Liver (tissue), 9 donors: Measurements from ENCODE around the gene BEND7. TPM values are rescaled to one million over a fixed set of nuclear protein-coding genes. Genes with fewer than 3 reads are reported as not detected.

Source experiments
- DNase-seq: peaks from one replicate; pipeline ENCODE4 v3.0.0-alpha.2; 2017; ENCODE audit warnings: low spot score
- H3K27ac ChIP-seq, 2 donors: one replicate each; pipeline ENCODE4 v1.7.0; 2013; ENCODE audit warnings: inconsistent platforms in 2 of 2, low read length in 2 of 2, control low read depth in 1 of 2, low read depth in 1 of 2, mild to moderate bottlenecking in 1 of 2
- H3K27me3 ChIP-seq, 4 donors: one replicate each; pipeline versions ENCODE4 v1.6.1 to v1.7.0; 2013; ENCODE audit warnings: low read length in 3 of 4, inconsistent platforms in 1 of 4, mild to moderate bottlenecking in 1 of 4, moderate library complexity in 1 of 4; ENCODE audit not compliant: control insufficient read depth in 4 of 4, insufficient read depth in 4 of 4
- H3K36me3 ChIP-seq, 4 donors: one replicate each; pipeline versions ENCODE4 v1.6.1 to v1.7.0; 2013; ENCODE audit warnings: low read length in 3 of 4, mild to moderate bottlenecking in 3 of 4, low read depth in 1 of 4, moderate library complexity in 1 of 4; ENCODE audit not compliant: control insufficient read depth in 4 of 4, insufficient read depth in 3 of 4
- H3K4me1 ChIP-seq, 4 donors: one replicate each; pipeline versions ENCODE4 v1.6.1 to v1.7.0; 2013; ENCODE audit warnings: low read length in 3 of 4, mild to moderate bottlenecking in 3 of 4, moderate library complexity in 1 of 4; ENCODE audit not compliant: control insufficient read depth in 4 of 4, insufficient read depth in 4 of 4
- H3K4me3 ChIP-seq, 3 donors: one replicate each; pipeline versions ENCODE4 v1.6.1 to v1.7.0; 2013; ENCODE audit warnings: low read length in 3 of 3, control low read depth in 1 of 3, low read depth in 1 of 3, mild to moderate bottlenecking in 1 of 3
- H3K9ac ChIP-seq, 2 donors: one replicate each; pipeline ENCODE4 v1.7.0; 2013; ENCODE audit warnings: low read length in 2 of 2, mild to moderate bottlenecking in 2 of 2, moderate library complexity in 2 of 2, control low read depth in 1 of 2, low read depth in 1 of 2
- H3K9me3 ChIP-seq, 4 donors: one replicate each; pipeline versions ENCODE4 v1.6.1 to v1.7.0; 2013; ENCODE audit warnings: low read length in 3 of 4; ENCODE audit not compliant: control insufficient read depth in 4 of 4
- ATF3 ChIP-seq: IDR thresholded peaks from 2 replicates; pipeline ENCODE4 v1.6.1; 2016; ENCODE audit warnings: antibody characterized with exemption
- CTCF ChIP-seq: fragments of 150-350 bp; IDR thresholded peaks from 2 replicates; pipeline ENCODE4 v1.5.1; 2017; ENCODE audit warnings: improper control_type of control experiment, low read depth, low read length; ENCODE audit not compliant: missing input control
- EGR1 ChIP-seq, 2 donors: IDR thresholded peaks; 2 replicates each; pipeline ENCODE4 v1.6.1; 2016 to 2018; ENCODE audit warnings: antibody characterized with exemption in 2 of 2, low read depth in 2 of 2
- FOXA1 ChIP-seq: IDR thresholded peaks from 2 replicates; pipeline ENCODE4 v1.6.1; 2016; ENCODE audit warnings: antibody characterized with exemption
- FOXA2 ChIP-seq: IDR thresholded peaks from 2 replicates; pipeline ENCODE4 v1.6.1; 2016; ENCODE audit warnings: antibody characterized with exemption
- GABPA ChIP-seq, 2 donors: IDR thresholded peaks in 1 of 2; conservative IDR thresholded peaks in 1 of 2; 2 replicates each; pipeline ENCODE4 v1.6.1; 2016; ENCODE audit warnings: antibody characterized with exemption in 2 of 2, mild to moderate bottlenecking in 1 of 2, moderate library complexity in 1 of 2
- HNF4A ChIP-seq, 2 donors: conservative IDR thresholded peaks; 2 replicates each; pipeline ENCODE4 v1.6.1; 2016; ENCODE audit warnings: antibody characterized with exemption in 2 of 2, mild to moderate bottlenecking in 2 of 2
- HNF4G ChIP-seq: IDR thresholded peaks from 2 replicates; pipeline ENCODE4 v1.6.1; 2016; ENCODE audit warnings: antibody characterized with exemption
- JUND ChIP-seq, 2 donors: IDR thresholded peaks; 2 replicates each; pipeline ENCODE4 v1.6.1; 2016; ENCODE audit warnings: antibody characterized with exemption in 2 of 2
- MAX ChIP-seq: IDR thresholded peaks from 2 replicates; pipeline ENCODE4 v1.6.1; 2016; ENCODE audit warnings: antibody characterized with exemption
- NR2F2 ChIP-seq: IDR thresholded peaks from 2 replicates; pipeline ENCODE4 v1.6.1; 2016; ENCODE audit warnings: antibody characterized with exemption
- RAD21 ChIP-seq, 2 donors: IDR thresholded peaks; 2 replicates each; pipeline ENCODE4 v1.6.1; 2016; ENCODE audit warnings: antibody characterized with exemption in 2 of 2, mild to moderate bottlenecking in 2 of 2
- REST ChIP-seq: IDR thresholded peaks from 2 replicates; pipeline ENCODE4 v1.6.1; 2016; ENCODE audit warnings: antibody characterized with exemption, mild to moderate bottlenecking
- RXRA ChIP-seq, 2 donors: IDR thresholded peaks; 2 replicates each; pipeline ENCODE4 v1.6.1; 2017 to 2018; ENCODE audit warnings: antibody characterized with exemption in 2 of 2, mild to moderate bottlenecking in 1 of 2
- SP1 ChIP-seq: IDR thresholded peaks from 2 replicates; pipeline ENCODE4 v1.6.1; 2018; ENCODE audit warnings: antibody characterized with exemption, mild to moderate bottlenecking
- TAF1 ChIP-seq: conservative IDR thresholded peaks from 2 replicates; pipeline ENCODE4 v1.6.1; 2016; ENCODE audit warnings: antibody characterized with exemption, mild to moderate bottlenecking
- ZBTB33 ChIP-seq: IDR thresholded peaks from 2 replicates; pipeline ENCODE4 v1.6.1; 2016; ENCODE audit warnings: antibody characterized with exemption
- WGBS: extraction: QIAGEN DNeasy Blood & Tissue Kit; methylation state at CpG from one replicate; pipeline ENCODE4 v1.1.7; 2013; 5-methylcytosine and 5-hydroxymethylcytosine counted together
- polyA plus RNA-seq, 2 donors: library from polyadenylated mRNA; stranded (reverse) in 1 of 2; unstranded in 1 of 2; fragments of 200-250 nt in 1 of 2; fragments of >200 nt in 1 of 2; fragmentation: Nextera tagmentation in 1 of 2; extraction: Ambion mirVana in 1 of 2; gene quantifications; one replicate each; pipeline versions ENCODE4 v1.2.1 to v1.2.3, GENCODE V29; 2013 to 2015
- total RNA-seq, 2 donors: library from RNA; depleted of rRNA; stranded (reverse); fragments of >200 nt; gene quantifications; one replicate each; pipeline ENCODE4 v1.2.3, GENCODE V29; 2014
- donor health status: healthy.
- donor health status: healthy.
- donor health status: healthy.
- donor health status: healthy.
- donor health status: healthy.

Gene BEND7
- total and polyA plus RNA-seq, 4 donors: 4.1 to 10.1 (median 5.5) TPM

GRCh38 chr10:13521026-13521425 lies 7.8 kb downstream of the BEND7 start:
- Histone ChIP-seq H3K4me1 (peaks cover 0 to under 1% (median 0%) of the 10 kb centered on the region in 4 donors), H3K9me3 (no peaks in the 10 kb centered on the region), H3K9ac (no peak overlapping the region), H3K27ac (no peak overlapping the region), H3K27me3 (no peaks in the 10 kb centered on the region), H3K4me3 (no peak overlapping the region), H3K36me3 (peaks cover 2 to 4% (median 2%) of the 10 kb centered on the region in 4 donors)
- WGBS: 93% methylated on average over 7 of the region's 7 CpGs
- TF ChIP-seq EGR1 (IDR thresholded peaks at IDR 0.05; ENCODE audit: low read depth in 2 of 2) (no peak), ATF3 (no peak), MAX (no peak), FOXA1 (no peak), REST (no peak), CTCF (no peak), RAD21 (IDR thresholded peaks at IDR 0.05) (no peak), HNF4A (conservative IDR thresholded peaks at IDR 0.05) (no peak), NR2F2 (no peak), SP1 (no peak), TAF1 (no peak), HNF4G (no peak)
- DNase-seq: no peak

GRCh38 chr10:13520194-13520593 lies 8.6 kb downstream of the BEND7 start:
- no peak overlapping the region for H3K9ac ChIP-seq
- no peak for DNase-seq
- no peak overlapping the region for H3K4me3 ChIP-seq
- no peak for TF ChIP-seq REST
- TF ChIP-seq ZBTB33: no peak
- no peak for TF ChIP-seq RXRA (IDR thresholded peaks at IDR 0.05)
- TF ChIP-seq FOXA2: no peak
- no peak for TF ChIP-seq ATF3
- no peak for TF ChIP-seq TAF1
- no peak for TF ChIP-seq RAD21 (IDR thresholded peaks at IDR 0.05)
- TF ChIP-seq NR2F2: no peak
- TF ChIP-seq GABPA (IDR thresholded peaks at IDR 0.05 in 1 of 2, conservative IDR thresholded peaks at IDR 0.05 in 1 of 2): no peak
- TF ChIP-seq JUND (IDR thresholded peaks at IDR 0.05): no peak
- no peak for TF ChIP-seq HNF4A (conservative IDR thresholded peaks at IDR 0.05)
- no peak for TF ChIP-seq FOXA1
- no peak for TF ChIP-seq SP1
- no peak for TF ChIP-seq HNF4G
- H3K27me3 ChIP-seq: no peaks in the 10 kb centered on the region
- no peaks in the 10 kb centered on the region for H3K9me3 ChIP-seq
- 97% methylated on average over 8 of the region's 8 CpGs for WGBS
- H3K27ac ChIP-seq: no peak overlapping the region
- H3K4me1 ChIP-seq: peaks cover 0 to 9% (median 2%) of the 10 kb centered on the region in 4 donors
- peaks cover 2 to 4% (median 2%) of the 10 kb centered on the region in 4 donors for H3K36me3 ChIP-seq
